IMR-90 (cell line): Measurements from ENCODE around the gene ELOA. TPM values are rescaled to one million over a fixed set of nuclear protein-coding genes. Genes with fewer than 3 reads are reported as not detected.

ENCODE experiments used
- ATAC-seq: fragments of 200-7000 bp; cut with Tn5 transposase; 2 replicates; pipeline ENCODE4 v1.9.1; 2020; ENCODE audit warnings: low read depth, mild to moderate bottlenecking, moderate library complexity
- BruUV-seq: library from RNA; stranded (reverse); fragments of 400-500 nt; replicated peaks from 2 replicates; lab custom pipeline; 2021; lab: Mats Ljungman, UMichigan
- CTCF ChIA-PET: fragments of 300-600 bp; formaldehyde crosslinking; extraction: SDS; loops from one replicate; lab custom pipeline; 2021; ENCODE audit warnings: antibody characterized with exemption; lab: Yijun Ruan, JAX
- POLR2A ChIA-PET: fragments of 300-600 bp; sonication (Branson Sonifier 250); formaldehyde crosslinking; loops from one replicate; lab custom pipeline; 2022; ENCODE audit warnings: antibody characterized with exemption; ENCODE audit not compliant: unreplicated experiment; lab: Charles Lee
- DNase-seq: peaks from one replicate; pipeline ENCODE4 v3.0.0; 2013
- H2AFZ ChIP-seq: replicated peaks from 2 replicates; pipeline ENCODE3; 2013; ENCODE audit warnings: low read length, mild to moderate bottlenecking; ENCODE audit not compliant: poor library complexity
- H2AK5ac ChIP-seq: 2 replicates; pipeline ENCODE4 v1.6.1; 2013; ENCODE audit warnings: low read depth, low read length, inconsistent platforms
- H2AK9ac ChIP-seq: replicated peaks from 2 replicates; pipeline ENCODE3; 2013; ENCODE audit warnings: mild to moderate bottlenecking, low read depth, low read length, moderate library complexity; ENCODE audit not compliant: poor library complexity
- H2BK120ac ChIP-seq: 2 replicates; pipeline ENCODE4 v1.6.1; 2013; ENCODE audit warnings: low read depth, low read length, inconsistent platforms
- H2BK15ac ChIP-seq: 3 replicates; pipeline ENCODE4 v1.6.1; 2013; ENCODE audit warnings: low read depth, low read length, inconsistent platforms
- H2BK20ac ChIP-seq: 2 replicates; pipeline ENCODE4 v1.6.1; 2013; ENCODE audit warnings: low read depth, mild to moderate bottlenecking, inconsistent platforms, low read length, moderate library complexity
- H2BK5ac ChIP-seq: 2 replicates; pipeline ENCODE4 v1.6.1; 2013; ENCODE audit warnings: mild to moderate bottlenecking, low read depth, low read length, inconsistent platforms; ENCODE audit not compliant: poor library complexity, severe bottlenecking
- H3K14ac ChIP-seq: replicated peaks from 2 replicates; pipeline ENCODE4 v1.6.1; 2013; ENCODE audit warnings: low read depth, low read length, inconsistent platforms
- H3K18ac ChIP-seq: 2 replicates; pipeline ENCODE4 v1.6.1; 2013; ENCODE audit warnings: low read depth, low read length, control low read depth
- H3K23ac ChIP-seq: 2 replicates; pipeline ENCODE4 v1.6.1; 2013; ENCODE audit warnings: low read depth, low read length, inconsistent platforms
- H3K27ac ChIP-seq: 2 replicates; pipeline ENCODE4 v1.5.1; 2013; ENCODE audit warnings: mild to moderate bottlenecking, control low read depth, low read length; ENCODE audit not compliant: insufficient read depth
- H3K27me3 ChIP-seq: 2 replicates; pipeline ENCODE4 v1.6.1; 2013; ENCODE audit warnings: low read length; ENCODE audit not compliant: control insufficient read depth, insufficient read depth
- H3K36me3 ChIP-seq: 2 replicates; pipeline ENCODE4 v1.6.1; 2013; ENCODE audit warnings: low read length, mixed read lengths; ENCODE audit not compliant: control insufficient read depth, insufficient read depth
- H3K4ac ChIP-seq: 2 replicates; pipeline ENCODE4 v1.6.1; 2013; ENCODE audit warnings: low read depth, low read length, inconsistent platforms
- H3K4me1 ChIP-seq: 2 replicates; pipeline ENCODE4 v1.6.1; 2013; ENCODE audit warnings: low read length, mixed read lengths; ENCODE audit not compliant: control insufficient read depth, insufficient read depth
- H3K4me2 ChIP-seq: 2 replicates; pipeline ENCODE4 v1.6.1; 2013; ENCODE audit warnings: low read depth, mild to moderate bottlenecking, control low read depth, low read length, moderate library complexity
- H3K4me3 ChIP-seq: 2 replicates; pipeline ENCODE4 v1.5.1; 2013; ENCODE audit warnings: low read depth, mild to moderate bottlenecking, control low read depth, low read length, moderate library complexity; ENCODE audit not compliant: insufficient read depth
- H3K56ac ChIP-seq: 2 replicates; pipeline ENCODE4 v1.6.1; 2013; ENCODE audit warnings: low read length, inconsistent platforms; ENCODE audit not compliant: insufficient read depth; ENCODE audit errors: extremely low read depth
- H3K79me1 ChIP-seq, 2 experiments: 2 replicates each; pipeline ENCODE4 v1.6.1; 2013; ENCODE audit warnings: low read length in 2 of 2, inconsistent platforms in 1 of 2, low read depth in 1 of 2
- H3K9ac ChIP-seq: 2 replicates; pipeline ENCODE4 v1.6.1; 2013; ENCODE audit warnings: low read depth, low read length, control low read depth
- H3K9me1 ChIP-seq: 2 replicates; pipeline ENCODE4 v1.6.1; 2013; ENCODE audit warnings: low read length, inconsistent platforms; ENCODE audit not compliant: insufficient read depth
- H3K9me3 ChIP-seq: 2 replicates; pipeline ENCODE4 v1.6.1; 2013; ENCODE audit warnings: low read length; ENCODE audit not compliant: control insufficient read depth, insufficient read depth
- H4K20me1 ChIP-seq: 2 replicates; pipeline ENCODE4 v1.6.1; 2013; ENCODE audit warnings: low read length, inconsistent platforms; ENCODE audit not compliant: insufficient read depth
- H4K5ac ChIP-seq: 2 replicates; pipeline ENCODE4 v1.6.1; 2013; ENCODE audit warnings: mild to moderate bottlenecking, low read depth, low read length, control low read depth
- H4K8ac ChIP-seq, 2 experiments: 2 replicates each; pipeline ENCODE4 v1.6.1; 2013; ENCODE audit warnings: low read depth in 2 of 2, low read length in 2 of 2, control low read depth in 1 of 2, inconsistent platforms in 1 of 2
- H4K91ac ChIP-seq: 2 replicates; pipeline ENCODE4 v1.6.1; 2013; ENCODE audit warnings: low read depth, low read length, inconsistent platforms; ENCODE audit not compliant: insufficient read depth
- FOS ChIP-seq: fragments of 150-350 bp; IDR thresholded peaks from 2 replicates; pipeline ENCODE4 v1.6.1; 2016; ENCODE audit warnings: low read depth, low read length
- MAZ ChIP-seq: IDR thresholded peaks from 2 replicates; pipeline ENCODE4 v1.6.1; 2012; ENCODE audit warnings: low read depth, mild to moderate bottlenecking, low read length, improper control_type of control experiment, moderate library complexity, borderline replicate concordance
- POLR2A ChIP-seq: IDR thresholded peaks from 2 replicates; pipeline ENCODE4 v1.6.1; 2012; ENCODE audit warnings: mild to moderate bottlenecking, low read depth, low read length
- RFX5 ChIP-seq: IDR thresholded peaks from 2 replicates; pipeline ENCODE4 v1.8.0; 2012; ENCODE audit warnings: low read depth, mild to moderate bottlenecking, low read length, moderate library complexity
- WGBS, 2 experiments: methylation state at CpG; one replicate each; pipeline versions ENCODE4 v1.1.5 to v1.1.7; 2013; ENCODE audit warnings: missing lambda C conversion rate in 2 of 2; ENCODE audit not compliant: insufficient read length in 1 of 2; ENCODE audit errors: extremely low coverage in 2 of 2; 5-methylcytosine and 5-hydroxymethylcytosine counted together
- dilution Hi-C: fragments of 300-500 bp; cut with HindIII; formaldehyde crosslinking; loops from one replicate; pipeline ENCODE4 v1.14.3; 2018; ENCODE audit warnings: low sequenced_read_pairs; ENCODE audit not compliant: unreplicated experiment
- in situ Hi-C: fragments of 300-500 bp; cut with MboI; formaldehyde crosslinking; loops from 3 replicates; pipeline ENCODE4 v1.14.3; 2019; ENCODE audit warnings: low sequenced_read_pairs, inconsistent platforms, mixed read lengths
- intact Hi-C: fragments of 100-400 bp; cut with micrococcal nuclease; formaldehyde crosslinking; loops from 2 replicates; pipeline ENCODE4 v1.10.0; 2022
- polyA plus RNA-seq, 3 experiments: library from polyadenylated mRNA; depleted of rRNA; stranded (reverse); fragments of >200 nt; gene quantifications; 2 replicates each; pipeline ENCODE4 v1.2.3, GENCODE V29; 2012; ENCODE audit warnings: low replicate concordance in 1 of 3
- total RNA-seq: library from RNA; depleted of rRNA; stranded (reverse); fragments of >200 nt; gene quantifications from 2 replicates; pipeline ENCODE4 v1.2.3, GENCODE V29; 2012
- TF ChIP-seq, protein P1 (sequence below): conservative IDR thresholded peaks from 2 replicates; pipeline ENCODE4 v1.5.1; 2012; ENCODE audit warnings: mild to moderate bottlenecking, low read depth, low read length, improper control_type of control experiment

Gene ELOA
- total and polyA plus RNA-seq, 2 of the 4 experiments (the other 2 are of a cell fraction), result 22.9 to 40.7 TPM

DNA sequence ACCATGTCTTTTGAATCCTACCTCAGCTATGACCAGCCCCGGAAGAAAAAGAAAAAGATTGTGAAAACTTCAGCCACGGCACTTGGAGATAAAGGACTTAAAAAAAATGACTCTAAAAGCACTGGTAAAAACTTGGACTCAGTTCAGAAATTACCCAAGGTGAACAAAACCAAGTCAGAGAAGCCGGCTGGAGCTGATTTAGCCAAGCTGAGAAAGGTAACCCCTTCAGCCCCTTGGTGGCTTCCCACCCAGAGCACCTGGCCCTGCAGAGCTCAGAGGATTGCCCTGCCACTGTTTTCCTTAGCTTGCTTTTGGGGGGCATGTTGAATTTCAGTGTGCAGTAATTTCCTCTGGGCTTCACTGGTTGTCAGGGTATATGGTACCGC lies 8.5 kb downstream of the ELOA start:
- Histone ChIP-seq H3K4ac (no peak overlapping the region), H2BK15ac (no peak overlapping the region), H3K27me3 (no peaks in the 10 kb centered on the region), H2AK9ac (no peak overlapping the region), H3K79me1 (peaks cover 31 to 73% of the 10 kb centered on the region in 2 experiments), H3K36me3 (peaks cover 56% of the 10 kb centered on the region), H3K4me1 (no peaks in the 10 kb centered on the region; the same call in 1 of the 2 replicates), H3K18ac (no peak overlapping the region), H2BK5ac (no peak overlapping the region), H3K27ac (no peak overlapping the region), H2AFZ (no peak overlapping the region), H2BK20ac (no peak overlapping the region), H4K8ac (no peak overlapping the region), H4K20me1 (peaks cover 43% of the 10 kb centered on the region), H4K5ac (no peak overlapping the region), H3K4me2 (no peak overlapping the region), H3K4me3 (no peak overlapping the region), H3K9ac (no peak overlapping the region), H3K23ac (no peak overlapping the region), H2AK5ac (no peak overlapping the region), H3K9me1 (peaks cover 4% of the 10 kb centered on the region; the same call in 1 of the 2 replicates), H3K9me3 (no peaks in the 10 kb centered on the region), H3K56ac (no peak overlapping the region), H2BK120ac (no peak overlapping the region), H4K91ac (no peak overlapping the region), H3K14ac (no peak overlapping the region)
- dilution Hi-C loops, result no loop called here
- POLR2A ChIA-PET, result interaction anchor here (0.6 kb wide), 1 partner anchor 8 kb away, joined by 4 read pairs; the partner anchor contains the start of gene ELOA
- no TSS peak for BruUV-seq
- CTCF ChIA-PET, result interaction anchor here (1.1 kb wide), 1 partner anchor 9 kb away, joined by 3 read pairs; the partner anchor contains the start of gene ELOA
- TF ChIP-seq POLR2A (no peak), RFX5 (no peak), FOS (no peak), MAZ (no peak)
- TF ChIP-seq, protein P1, sequence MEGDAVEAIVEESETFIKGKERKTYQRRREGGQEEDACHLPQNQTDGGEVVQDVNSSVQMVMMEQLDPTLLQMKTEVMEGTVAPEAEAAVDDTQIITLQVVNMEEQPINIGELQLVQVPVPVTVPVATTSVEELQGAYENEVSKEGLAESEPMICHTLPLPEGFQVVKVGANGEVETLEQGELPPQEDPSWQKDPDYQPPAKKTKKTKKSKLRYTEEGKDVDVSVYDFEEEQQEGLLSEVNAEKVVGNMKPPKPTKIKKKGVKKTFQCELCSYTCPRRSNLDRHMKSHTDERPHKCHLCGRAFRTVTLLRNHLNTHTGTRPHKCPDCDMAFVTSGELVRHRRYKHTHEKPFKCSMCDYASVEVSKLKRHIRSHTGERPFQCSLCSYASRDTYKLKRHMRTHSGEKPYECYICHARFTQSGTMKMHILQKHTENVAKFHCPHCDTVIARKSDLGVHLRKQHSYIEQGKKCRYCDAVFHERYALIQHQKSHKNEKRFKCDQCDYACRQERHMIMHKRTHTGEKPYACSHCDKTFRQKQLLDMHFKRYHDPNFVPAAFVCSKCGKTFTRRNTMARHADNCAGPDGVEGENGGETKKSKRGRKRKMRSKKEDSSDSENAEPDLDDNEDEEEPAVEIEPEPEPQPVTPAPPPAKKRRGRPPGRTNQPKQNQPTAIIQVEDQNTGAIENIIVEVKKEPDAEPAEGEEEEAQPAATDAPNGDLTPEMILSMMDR, result no peak
- intact Hi-C loops, result loop anchor here (2.0 kb wide), 1 partner anchor 207 kb away; no protein-coding TSS in a partner anchor
- WGBS, 2 experiments, result no CpG with 5 or more reads among the region's 4 CpGs
- DNase-seq (no peak), ATAC-seq (no peak)
- in situ Hi-C loops, result loop anchor here (10.0 kb wide), 1 partner anchor 207 kb away; no protein-coding TSS in a partner anchor
